Nephron progenitor cell (in vitro differentiated cells): ENCODE data around the gene ALDH5A1.
"Not testable (repeated sequence)": the region's sequence is repeated elsewhere in the genome, so short reads cannot be mapped to it uniquely, and the experiment has no call there.

Source experiments
- DNase-seq: peaks from one replicate; pipeline ENCODE4 v3.0.0; 2021
- H3K27ac Mint-ChIP-seq: 2 replicates; pipeline ENCODE4 v1.8.0; 2021; ENCODE audit warnings: mild to moderate bottlenecking, moderate library complexity, mixed read lengths
- H3K27me3 Mint-ChIP-seq: 2 replicates; pipeline ENCODE4 v1.8.0; 2021; ENCODE audit warnings: mild to moderate bottlenecking, low read depth, mixed read lengths; ENCODE audit not compliant: poor library complexity
- H3K36me3 Mint-ChIP-seq: 2 replicates; pipeline ENCODE4 v1.8.0; 2021; ENCODE audit warnings: low read depth, mixed read lengths
- H3K4me1 Mint-ChIP-seq: 2 replicates; pipeline ENCODE4 v1.8.0; 2021; ENCODE audit warnings: mixed read lengths
- H3K4me3 Mint-ChIP-seq: 2 replicates; pipeline ENCODE4 v1.8.0; 2021; ENCODE audit warnings: mild to moderate bottlenecking, moderate library complexity, mixed read lengths
- H3K9me3 Mint-ChIP-seq: 2 replicates; pipeline ENCODE4 v1.8.0; 2021; ENCODE audit warnings: mild to moderate bottlenecking, moderate library complexity, mixed read lengths
- TF ChIP-seq, protein P1 (sequence below): fragments of 200-600 bp; sonication (generic); IDR thresholded peaks from 2 replicates; pipeline ENCODE4 v1.5.0; 2021; ENCODE audit warnings: antibody characterized with exemption

The ALDH5A1 gene

DNA sequence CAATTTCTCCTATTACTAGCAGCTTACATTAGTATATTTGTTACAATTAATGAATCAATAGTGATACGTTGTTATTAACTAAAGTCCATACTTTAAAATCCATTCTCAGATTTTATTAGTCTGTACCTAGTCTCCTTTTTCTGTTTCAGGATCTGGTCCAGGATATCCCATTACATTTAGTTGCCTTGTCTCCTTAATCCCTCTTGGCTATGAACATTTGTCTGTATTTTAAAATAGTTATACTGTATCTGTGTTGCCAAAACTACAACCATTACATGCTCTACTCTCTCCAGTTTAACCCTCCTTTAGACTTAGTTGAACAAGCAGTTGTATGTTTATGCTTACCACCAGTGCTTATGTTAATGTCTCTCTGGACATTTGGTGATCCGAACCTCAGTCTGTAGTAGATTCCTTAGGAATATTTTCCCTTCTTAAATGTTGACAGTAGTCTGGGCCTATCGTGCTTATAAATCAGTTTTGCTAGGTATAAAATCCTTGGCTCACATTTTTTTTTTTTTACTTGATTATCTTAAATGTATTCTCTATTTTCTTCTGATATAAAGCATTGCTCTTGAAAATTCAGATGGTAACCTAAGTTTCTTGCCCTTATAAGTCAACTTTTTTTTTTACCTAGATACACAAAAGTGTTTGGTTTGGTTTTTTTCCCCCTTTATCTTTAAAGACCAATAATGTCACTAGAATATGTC is 12.2 kb downstream of the ALDH5A1 start:
- no peak for DNase-seq
- no peaks in the 10 kb centered on the region for H3K27me3 Mint-ChIP-seq
- peaks cover 74% of the 10 kb centered on the region for H3K36me3 Mint-ChIP-seq
- H3K4me1 Mint-ChIP-seq: no peaks in the 10 kb centered on the region
- no peak overlapping the region for H3K4me3 Mint-ChIP-seq
- TF ChIP-seq, protein P1, sequence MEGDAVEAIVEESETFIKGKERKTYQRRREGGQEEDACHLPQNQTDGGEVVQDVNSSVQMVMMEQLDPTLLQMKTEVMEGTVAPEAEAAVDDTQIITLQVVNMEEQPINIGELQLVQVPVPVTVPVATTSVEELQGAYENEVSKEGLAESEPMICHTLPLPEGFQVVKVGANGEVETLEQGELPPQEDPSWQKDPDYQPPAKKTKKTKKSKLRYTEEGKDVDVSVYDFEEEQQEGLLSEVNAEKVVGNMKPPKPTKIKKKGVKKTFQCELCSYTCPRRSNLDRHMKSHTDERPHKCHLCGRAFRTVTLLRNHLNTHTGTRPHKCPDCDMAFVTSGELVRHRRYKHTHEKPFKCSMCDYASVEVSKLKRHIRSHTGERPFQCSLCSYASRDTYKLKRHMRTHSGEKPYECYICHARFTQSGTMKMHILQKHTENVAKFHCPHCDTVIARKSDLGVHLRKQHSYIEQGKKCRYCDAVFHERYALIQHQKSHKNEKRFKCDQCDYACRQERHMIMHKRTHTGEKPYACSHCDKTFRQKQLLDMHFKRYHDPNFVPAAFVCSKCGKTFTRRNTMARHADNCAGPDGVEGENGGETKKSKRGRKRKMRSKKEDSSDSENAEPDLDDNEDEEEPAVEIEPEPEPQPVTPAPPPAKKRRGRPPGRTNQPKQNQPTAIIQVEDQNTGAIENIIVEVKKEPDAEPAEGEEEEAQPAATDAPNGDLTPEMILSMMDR: no peak
- H3K9me3 Mint-ChIP-seq: peaks cover 19% of the 10 kb centered on the region
- no peak overlapping the region for H3K27ac Mint-ChIP-seq

DNA sequence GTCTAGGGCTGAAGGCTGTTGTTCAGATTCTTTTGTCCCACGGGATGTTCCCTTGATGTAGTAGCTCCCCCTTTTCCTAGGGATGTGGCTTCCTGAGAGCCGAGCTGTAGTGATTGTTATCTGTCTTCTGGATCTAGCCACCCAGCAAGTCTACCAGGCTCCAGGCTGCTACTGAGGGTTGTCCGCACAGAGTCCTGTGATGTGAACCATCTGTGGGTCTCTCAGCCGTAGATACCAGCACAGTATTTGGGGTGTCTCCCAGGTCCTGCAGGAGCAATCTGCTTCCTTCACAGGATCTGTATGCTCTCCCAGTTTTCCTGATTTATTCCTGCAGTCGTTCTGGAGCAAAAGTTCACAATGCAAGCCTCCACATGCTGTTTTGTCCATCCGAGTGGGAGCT is 17.2 kb downstream of the ALDH5A1 start:
- not testable (repeated sequence) for H3K4me3 Mint-ChIP-seq, H3K27me3 Mint-ChIP-seq, H3K4me1 Mint-ChIP-seq, DNase-seq
- Mint-ChIP-seq H3K27ac (peak overlapping the region; percentile 4), H3K36me3 (peaks cover 80% of the 10 kb centered on the region), H3K9me3 (peaks cover 17% of the 10 kb centered on the region)

DNA sequence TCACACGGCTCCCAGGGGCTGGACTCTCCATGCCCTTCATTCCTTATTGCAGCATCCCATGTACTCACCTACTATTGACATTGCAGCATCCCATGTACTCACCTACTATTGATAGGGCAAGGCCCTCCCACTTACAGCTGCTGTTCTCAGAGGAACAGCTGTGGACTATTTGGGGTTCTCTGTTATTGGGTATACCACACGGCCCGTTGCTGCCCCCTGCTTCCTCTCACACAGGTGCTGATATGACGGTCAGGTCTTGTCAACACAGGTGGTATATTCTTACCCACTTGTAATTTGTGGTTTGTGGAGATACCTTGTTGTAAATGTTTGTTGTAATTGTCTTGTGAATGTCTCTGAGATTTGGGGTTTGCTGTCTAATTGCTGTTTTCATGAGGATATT is 18.8 kb downstream of the ALDH5A1 start:
- peaks cover 19% of the 10 kb centered on the region for H3K4me1 Mint-ChIP-seq
- H3K27ac Mint-ChIP-seq: no peak overlapping the region
- no peak for DNase-seq
- TF ChIP-seq, protein P1: no peak
- no peak overlapping the region for H3K4me3 Mint-ChIP-seq
- peaks cover 69% of the 10 kb centered on the region for H3K36me3 Mint-ChIP-seq
- peaks cover 5% of the 10 kb centered on the region for H3K9me3 Mint-ChIP-seq
- peaks cover 4% of the 10 kb centered on the region for H3K27me3 Mint-ChIP-seq

DNA sequence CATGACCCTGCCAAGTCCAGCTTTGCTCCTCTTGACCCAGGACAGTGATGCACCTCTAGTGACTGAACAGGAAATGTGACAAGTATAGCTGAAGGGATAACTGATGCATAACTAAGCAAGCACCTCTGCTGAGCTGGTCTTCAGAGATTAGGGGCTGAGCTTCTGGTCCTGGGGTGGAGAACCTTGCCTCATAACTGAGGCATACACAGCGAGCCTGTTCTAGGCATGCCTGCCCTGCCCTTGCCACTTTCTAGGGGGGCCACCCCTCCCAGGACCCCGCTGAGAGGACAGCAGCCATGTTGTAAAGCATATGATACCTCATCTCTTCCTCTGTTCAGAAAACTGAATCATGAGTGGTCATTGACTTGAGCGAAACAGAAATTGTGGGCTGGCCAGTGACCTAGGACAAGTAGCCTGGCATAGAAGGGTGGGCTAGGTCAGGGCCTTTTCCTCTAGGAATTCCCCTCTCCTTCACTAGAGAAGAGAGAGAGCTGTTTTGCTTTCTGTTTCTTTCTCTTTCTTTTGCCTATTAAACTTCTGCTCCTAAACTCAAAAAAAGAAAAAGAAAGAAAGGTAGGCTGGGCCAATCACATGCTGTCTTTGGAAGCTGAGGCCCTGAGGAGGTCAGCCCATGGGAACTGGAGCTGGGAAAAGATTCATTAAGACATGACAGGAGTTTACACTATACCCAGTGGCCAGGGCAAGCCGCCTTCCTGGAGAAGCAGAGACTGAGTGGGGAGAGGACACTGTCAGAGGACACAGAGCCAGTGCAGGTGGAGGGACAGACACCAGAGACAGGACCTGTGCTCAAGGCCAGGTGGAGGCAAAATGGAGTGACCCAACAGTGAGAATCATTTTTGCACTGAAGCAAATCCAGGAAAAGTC is 23.1 kb downstream of the ALDH5A1 start:
- H3K4me3 Mint-ChIP-seq: no peak overlapping the region
- TF ChIP-seq, protein P1: no peak
- peaks cover 28% of the 10 kb centered on the region for H3K4me1 Mint-ChIP-seq
- DNase-seq: no peak
- peaks cover 4% of the 10 kb centered on the region for H3K27me3 Mint-ChIP-seq
- H3K9me3 Mint-ChIP-seq: no peaks in the 10 kb centered on the region
- peaks cover 41% of the 10 kb centered on the region for H3K36me3 Mint-ChIP-seq
- peak overlapping the region; percentile 52 for H3K27ac Mint-ChIP-seq

DNA sequence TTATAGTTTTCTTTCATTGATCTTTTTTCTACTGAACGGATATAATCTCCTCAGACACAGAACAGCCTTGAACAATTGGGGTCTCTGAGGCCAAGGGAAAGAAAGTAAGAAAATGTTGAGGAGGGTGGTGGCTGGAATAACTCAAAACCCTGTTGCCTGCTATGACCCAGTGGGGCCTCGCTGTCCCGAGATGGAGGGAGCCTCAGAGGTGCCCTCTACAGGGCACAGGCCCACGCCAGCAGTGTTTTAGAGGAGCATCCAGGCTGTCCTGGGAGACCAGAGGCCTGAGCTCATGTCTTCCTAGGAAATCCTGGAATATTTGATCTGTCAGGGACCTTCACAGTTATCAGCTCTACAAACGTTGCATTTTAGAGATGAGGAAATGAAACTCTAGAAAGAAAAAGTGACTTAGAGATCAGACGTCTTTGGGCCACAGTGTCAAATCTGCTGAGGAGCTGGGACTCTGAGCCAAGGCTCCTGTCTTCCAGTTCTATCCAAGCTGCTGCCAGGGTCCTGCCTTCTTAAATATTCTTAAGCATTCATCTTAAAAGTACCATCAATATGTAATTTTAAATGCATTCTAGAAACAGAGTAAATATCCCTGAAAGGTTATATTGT is 26.3 kb downstream of the ALDH5A1 start:
- no peak overlapping the region for H3K4me3 Mint-ChIP-seq
- peak; percentile 42 for DNase-seq
- no peaks in the 10 kb centered on the region for H3K27me3 Mint-ChIP-seq
- peaks cover 34% of the 10 kb centered on the region for H3K4me1 Mint-ChIP-seq
- H3K36me3 Mint-ChIP-seq: peaks cover 15% of the 10 kb centered on the region
- no peaks in the 10 kb centered on the region for H3K9me3 Mint-ChIP-seq
- no peak overlapping the region for H3K27ac Mint-ChIP-seq
- TF ChIP-seq, protein P1: peak; percentile 49
